Measurements from ENCODE around the gene KIF17. TPM values are rescaled to one million over a fixed set of nuclear protein-coding genes. Genes with fewer than 3 reads are reported as not detected.

KIF17 gene
- total and polyA plus RNA-seq, 8 donors: 0.20 to 1.1 (median 0.69) TPM

- TF ChIP-seq CTCF (IDR thresholded peaks at IDR 0.05): no peak
- H3K4me3 ChIP-seq: no peak overlapping the region
- H3K27ac ChIP-seq: no peak overlapping the region
- intact Hi-C loops (cut with DNase I): no loop called here
- no peaks in the 10 kb centered on the region for H3K27me3 ChIP-seq
- H3K36me3 ChIP-seq: no peaks in the 10 kb centered on the region
- H3K4me1 ChIP-seq: no peaks in the 10 kb centered on the region
- 42 to 50% methylated on average over 20 of the region's 20 CpGs for WGBS, 2 donors
- ATAC-seq: no peak
- no peak for DNase-seq
- no peaks in the 10 kb centered on the region for H3K9me3 ChIP-seq
- FAIRE-seq: no peak
These were observed 101.6 kb downstream of the KIF17 start for GRCh38 chr1:20615946-20616846.

GRCh38 chr1:20614131-20614579 lies 103.7 kb downstream of the KIF17 start:
- WGBS, 2 donors: 65 to 77% methylated on average over 3 of the region's 3 CpGs
- no peak for ATAC-seq
- Histone ChIP-seq H3K27ac (no peak overlapping the region), H3K4me1 (no peaks in the 10 kb centered on the region), H3K27me3 (no peaks in the 10 kb centered on the region), H3K9me3 (no peaks in the 10 kb centered on the region), H3K36me3 (no peaks in the 10 kb centered on the region), H3K4me3 (no peak overlapping the region)
- no peak for TF ChIP-seq CTCF (IDR thresholded peaks at IDR 0.05)
- intact Hi-C loops (cut with DNase I): no loop called here
- no peak for DNase-seq
- no peak for FAIRE-seq

Other genes with a start within 250 kb of the KIF17 start
- 1 to 10 TPM; 3.4 to 9.3 (median 5.5) TPM for gene CAMK2N1, start 231.8 kb downstream of the KIF17 start, total RNA-seq
- gene CAMK2N1, start 231.8 kb downstream of the KIF17 start, polyA plus RNA-seq: 10 to 100 TPM in 1 of 2 donors, 1 to 10 TPM in 1; 6.8 to 40.7 TPM
- gene MUL1, start 209.9 kb downstream of the KIF17 start, total RNA-seq: 10 to 100 TPM in 5 of 6 donors, 1 to 10 TPM in 1; 9.9 to 16.5 (median 12.2) TPM
- 10 to 100 TPM in 1 of 2 donors, 1 to 10 TPM in 1; 3.5 to 10.6 TPM for gene MUL1, start 209.9 kb downstream of the KIF17 start, polyA plus RNA-seq
- gene FAM43B, start 165.4 kb downstream of the KIF17 start, total RNA-seq: under 1 TPM in 5 of 6 donors, not detected in 1; 0.14 to 0.72 (median 0.20) TPM
- under 1 TPM; 0.28 to 0.30 TPM for gene FAM43B, start 165.4 kb downstream of the KIF17 start, polyA plus RNA-seq
- 1 to 10 TPM in 1 of 6 donors, under 1 TPM in 4, not detected in 1; 0.16 to 1.0 (median 0.41) TPM for gene CDA, start 128.9 kb downstream of the KIF17 start, total RNA-seq
- 1 to 10 TPM in 1 of 2 donors, under 1 TPM in 1; 0.92 to 1.2 TPM for gene CDA, start 128.9 kb downstream of the KIF17 start, polyA plus RNA-seq
- 10 to 100 TPM; 15.6 to 33.4 (median 27.7) TPM for gene PINK1, start 84.5 kb downstream of the KIF17 start, total RNA-seq
- gene PINK1, start 84.5 kb downstream of the KIF17 start, polyA plus RNA-seq: 10 to 100 TPM; 28.5 to 38.0 TPM
- gene DDOST, start 56.6 kb downstream of the KIF17 start, total RNA-seq: 100 to 1,000 TPM; 112 to 190 (median 141) TPM
- 100 to 1,000 TPM in 1 of 2 donors, 10 to 100 TPM in 1; 98.2 to 127 TPM for gene DDOST, start 56.6 kb downstream of the KIF17 start, polyA plus RNA-seq
- gene SH2D5, start 14.7 kb upstream of the KIF17 start, total RNA-seq: under 1 TPM in 2 of 6 donors, not detected in 4; 0.05 to 0.09 TPM
- gene SH2D5, start 14.7 kb upstream of the KIF17 start, polyA plus RNA-seq: under 1 TPM in 1 of 2 donors, not detected in 1; 0.27 TPM
- gene HP1BP3, start 69.3 kb upstream of the KIF17 start, total RNA-seq: 100 to 1,000 TPM in 1 of 6 donors, 10 to 100 TPM in 5; 57.6 to 138 (median 68.0) TPM
- 10 to 100 TPM; 48.0 to 68.8 TPM for gene HP1BP3, start 69.3 kb upstream of the KIF17 start, polyA plus RNA-seq